SU-DHL-6 (cell line): ENCODE data around the gene HSPA12B.

Experiments used
- EZH2phosphoT487 ChIP-seq: fragments of 200-600 bp; sonication (generic), shearing (Covaris generic); conservative IDR thresholded peaks from 2 replicates; pipeline ENCODE4 v1.6.1; 2018; ENCODE audit warnings: mild to moderate bottlenecking, antibody characterized with exemption, low read length, moderate library complexity, mixed read lengths
- TF ChIP-seq, protein P1 (sequence below): fragments of 200-600 bp; sonication (generic); IDR thresholded peaks from one replicate; pipeline ENCODE4 v1.5.1; 2017; ENCODE audit warnings: antibody characterized with exemption, mild to moderate bottlenecking, low read length, moderate library complexity; ENCODE audit not compliant: insufficient read depth, poor library complexity, severe bottlenecking

DNA sequence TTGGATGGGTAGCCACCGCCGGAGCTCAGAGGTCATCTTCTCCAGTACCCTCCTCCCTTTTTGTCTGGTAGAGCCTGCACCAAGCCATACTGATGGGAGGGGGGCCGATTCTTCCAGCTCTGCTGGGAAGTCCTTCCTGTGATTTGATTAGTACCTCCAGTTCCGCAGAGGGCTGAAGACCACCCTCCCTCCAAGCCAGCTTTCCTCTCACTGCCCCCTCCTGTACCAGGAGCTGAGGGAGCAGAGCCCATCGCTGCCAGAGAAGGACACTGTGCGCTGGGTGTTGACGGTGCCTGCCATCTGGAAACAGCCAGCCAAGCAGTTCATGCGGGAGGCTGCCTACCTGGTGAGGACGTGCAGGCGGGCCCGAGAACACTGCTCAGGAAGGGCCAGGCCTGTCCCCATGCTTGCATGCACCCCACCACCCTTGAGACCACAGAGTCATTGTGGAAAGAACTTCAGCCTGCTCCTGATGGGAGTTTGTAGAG, 13.2 kb downstream of the HSPA12B start:
- TF ChIP-seq, protein P1, sequence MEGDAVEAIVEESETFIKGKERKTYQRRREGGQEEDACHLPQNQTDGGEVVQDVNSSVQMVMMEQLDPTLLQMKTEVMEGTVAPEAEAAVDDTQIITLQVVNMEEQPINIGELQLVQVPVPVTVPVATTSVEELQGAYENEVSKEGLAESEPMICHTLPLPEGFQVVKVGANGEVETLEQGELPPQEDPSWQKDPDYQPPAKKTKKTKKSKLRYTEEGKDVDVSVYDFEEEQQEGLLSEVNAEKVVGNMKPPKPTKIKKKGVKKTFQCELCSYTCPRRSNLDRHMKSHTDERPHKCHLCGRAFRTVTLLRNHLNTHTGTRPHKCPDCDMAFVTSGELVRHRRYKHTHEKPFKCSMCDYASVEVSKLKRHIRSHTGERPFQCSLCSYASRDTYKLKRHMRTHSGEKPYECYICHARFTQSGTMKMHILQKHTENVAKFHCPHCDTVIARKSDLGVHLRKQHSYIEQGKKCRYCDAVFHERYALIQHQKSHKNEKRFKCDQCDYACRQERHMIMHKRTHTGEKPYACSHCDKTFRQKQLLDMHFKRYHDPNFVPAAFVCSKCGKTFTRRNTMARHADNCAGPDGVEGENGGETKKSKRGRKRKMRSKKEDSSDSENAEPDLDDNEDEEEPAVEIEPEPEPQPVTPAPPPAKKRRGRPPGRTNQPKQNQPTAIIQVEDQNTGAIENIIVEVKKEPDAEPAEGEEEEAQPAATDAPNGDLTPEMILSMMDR, result no peak
- no peak for TF ChIP-seq EZH2phosphoT487
